HG03175 (cell line): ENCODE data around the gene COX6B1.
"Not testable (repeated sequence)": the region's sequence is repeated elsewhere in the genome, so short reads cannot be mapped to it uniquely, and the experiment has no call there.

Source experiments
- ATAC-seq: cut with Tn5 transposase; IDR thresholded peaks from one replicate; pipeline ENCODE4 v1.9.1; 2021; ENCODE audit warnings: mild to moderate bottlenecking, moderate library complexity; ENCODE audit not compliant: unreplicated experiment

COX6B1 gene

DNA sequence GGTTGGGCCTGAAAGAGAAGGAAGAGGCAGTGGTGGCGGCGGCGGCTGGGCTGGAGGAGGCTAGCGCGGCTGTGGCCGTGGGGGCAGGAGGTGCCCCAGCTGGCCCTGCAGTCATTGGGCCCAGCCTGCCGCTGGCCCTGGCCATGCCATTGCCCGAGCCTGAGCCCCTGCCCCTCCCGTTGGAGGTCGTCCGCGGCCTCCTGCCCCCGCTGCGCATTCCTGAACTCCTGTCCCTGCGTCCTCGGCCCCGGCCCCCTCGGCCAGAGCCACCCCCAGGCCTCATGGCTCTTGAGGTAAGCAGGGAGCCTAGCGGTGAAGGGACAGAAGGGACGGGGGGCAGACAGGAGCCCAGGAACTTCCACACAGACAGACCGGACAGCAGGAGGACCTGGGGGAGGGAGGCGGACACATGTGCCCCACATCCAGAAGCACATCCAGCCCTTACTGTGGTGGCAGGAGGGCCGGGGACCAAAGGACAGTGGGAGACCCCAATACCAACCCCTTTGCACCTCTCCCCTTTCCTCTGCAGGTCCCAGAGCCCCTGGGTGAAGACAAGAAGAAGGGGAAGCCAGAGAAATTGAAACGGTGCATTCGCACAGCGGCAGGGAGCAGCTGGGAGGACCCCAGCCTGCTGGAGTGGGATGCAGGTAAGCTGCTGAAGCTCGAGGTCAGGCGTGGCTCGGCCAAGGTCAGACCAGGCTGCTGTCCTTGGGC lies 14.2 kb upstream of the COX6B1 start:
- ATAC-seq = no peak

- ATAC-seq = no peak
These were observed 11.5 kb upstream of the COX6B1 start for GRCh38 chr19:35636651-35637050.

DNA sequence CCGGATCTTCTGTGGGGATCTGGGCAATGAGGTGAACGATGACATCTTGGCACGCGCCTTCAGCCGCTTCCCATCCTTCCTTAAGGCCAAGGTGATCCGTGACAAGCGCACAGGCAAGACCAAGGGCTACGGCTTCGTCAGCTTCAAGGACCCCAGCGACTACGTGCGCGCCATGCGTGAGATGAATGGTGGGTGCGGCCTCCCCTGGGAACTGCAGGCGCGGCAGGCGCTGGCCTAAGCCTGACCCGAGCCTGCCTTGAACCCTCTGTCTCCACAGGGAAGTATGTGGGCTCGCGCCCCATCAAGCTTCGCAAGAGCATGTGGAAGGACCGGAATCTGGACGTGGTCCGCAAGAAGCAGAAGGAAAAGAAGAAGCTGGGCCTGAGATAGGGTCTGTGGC lies 11.0 kb upstream of the COX6B1 start:
- ATAC-seq = no peak

DNA sequence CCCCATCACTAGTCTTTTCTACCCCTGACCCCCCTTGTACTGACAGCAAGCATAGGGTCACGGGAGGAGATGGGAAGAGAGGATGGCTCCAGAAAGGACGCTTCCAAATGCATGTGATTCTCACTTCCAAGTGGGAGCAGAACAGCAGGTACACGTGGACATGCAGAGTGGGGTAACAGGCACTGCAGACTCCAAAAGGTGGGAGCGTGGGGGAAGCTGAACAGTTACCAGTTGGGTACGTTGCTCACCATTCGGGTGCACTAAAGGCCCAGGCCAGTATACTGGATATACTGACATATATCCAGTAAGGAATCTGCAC lies 8.8 kb upstream of the COX6B1 start:
- ATAC-seq = no peak

DNA sequence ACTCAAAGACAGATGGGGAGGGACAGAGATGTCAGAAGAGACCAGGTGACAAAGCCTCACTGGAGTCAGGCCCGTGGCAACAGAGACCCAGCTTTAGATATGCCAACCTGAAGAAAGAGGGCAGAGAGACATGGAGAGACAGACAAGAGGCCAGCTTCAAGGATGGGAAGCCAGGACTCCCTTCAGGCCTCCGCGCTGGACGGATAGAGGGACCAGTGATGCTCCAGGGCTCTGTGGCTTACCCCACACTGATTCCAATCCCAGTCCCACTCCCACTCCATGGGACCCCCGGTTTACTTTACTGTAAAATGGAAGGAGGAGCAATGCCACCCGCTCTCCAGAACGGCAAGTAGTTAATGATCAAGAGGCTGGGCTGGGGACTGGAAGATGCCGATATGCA lies 8.3 kb upstream of the COX6B1 start:
- no peak for ATAC-seq

GRCh38 chr19:35641515-35642151 lies 6.5 kb upstream of the COX6B1 start, which contains the start of gene ETV2:
Gene ETV2 (plus strand): TSS chr19:35641745. CDS start chr19:35642461, 716 bp downstream.
- no peak for ATAC-seq

DNA sequence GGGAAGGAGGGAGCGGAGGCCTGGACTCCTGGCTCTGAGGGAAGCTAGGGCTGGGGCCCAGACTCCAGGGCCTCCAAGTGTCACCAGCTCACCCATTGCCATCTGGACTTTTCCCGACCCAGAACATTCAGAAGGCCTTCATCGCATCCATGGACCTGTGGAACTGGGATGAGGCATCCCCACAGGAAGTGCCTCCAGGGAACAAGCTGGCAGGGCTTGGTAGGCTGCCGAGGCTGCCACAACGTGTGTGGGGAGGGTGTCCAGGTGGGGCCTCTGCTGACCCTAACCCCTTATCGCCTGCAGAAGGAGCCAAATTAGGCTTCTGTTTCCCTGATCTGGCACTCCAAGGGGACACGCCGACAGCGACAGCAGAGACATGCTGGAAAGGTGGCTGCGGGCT lies 5.8 kb upstream of the COX6B1 start:
- ATAC-seq = no peak

DNA sequence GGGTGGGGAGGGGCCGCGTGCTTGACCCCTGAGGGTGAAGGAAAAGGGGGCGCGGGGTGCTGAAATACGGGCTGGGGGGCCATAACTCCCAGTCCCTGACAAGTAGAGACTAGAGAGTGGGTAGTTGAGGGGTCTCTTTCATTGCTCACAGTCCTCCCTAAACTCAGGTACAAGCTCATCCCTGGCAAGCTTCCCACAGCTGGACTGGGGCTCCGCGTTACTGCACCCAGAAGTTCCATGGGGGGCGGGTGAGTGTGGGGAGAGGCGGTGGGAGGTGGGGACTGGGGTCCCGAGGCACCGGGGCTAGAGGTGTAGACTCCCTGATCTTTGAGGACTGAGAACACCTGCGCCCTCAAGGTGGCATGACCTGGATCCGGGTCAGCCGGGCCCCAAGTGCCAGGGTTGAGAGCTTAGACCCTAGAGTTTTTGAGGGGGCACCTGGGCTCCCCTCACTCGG lies 5.3 kb upstream of the COX6B1 start:
- ATAC-seq = no peak

DNA sequence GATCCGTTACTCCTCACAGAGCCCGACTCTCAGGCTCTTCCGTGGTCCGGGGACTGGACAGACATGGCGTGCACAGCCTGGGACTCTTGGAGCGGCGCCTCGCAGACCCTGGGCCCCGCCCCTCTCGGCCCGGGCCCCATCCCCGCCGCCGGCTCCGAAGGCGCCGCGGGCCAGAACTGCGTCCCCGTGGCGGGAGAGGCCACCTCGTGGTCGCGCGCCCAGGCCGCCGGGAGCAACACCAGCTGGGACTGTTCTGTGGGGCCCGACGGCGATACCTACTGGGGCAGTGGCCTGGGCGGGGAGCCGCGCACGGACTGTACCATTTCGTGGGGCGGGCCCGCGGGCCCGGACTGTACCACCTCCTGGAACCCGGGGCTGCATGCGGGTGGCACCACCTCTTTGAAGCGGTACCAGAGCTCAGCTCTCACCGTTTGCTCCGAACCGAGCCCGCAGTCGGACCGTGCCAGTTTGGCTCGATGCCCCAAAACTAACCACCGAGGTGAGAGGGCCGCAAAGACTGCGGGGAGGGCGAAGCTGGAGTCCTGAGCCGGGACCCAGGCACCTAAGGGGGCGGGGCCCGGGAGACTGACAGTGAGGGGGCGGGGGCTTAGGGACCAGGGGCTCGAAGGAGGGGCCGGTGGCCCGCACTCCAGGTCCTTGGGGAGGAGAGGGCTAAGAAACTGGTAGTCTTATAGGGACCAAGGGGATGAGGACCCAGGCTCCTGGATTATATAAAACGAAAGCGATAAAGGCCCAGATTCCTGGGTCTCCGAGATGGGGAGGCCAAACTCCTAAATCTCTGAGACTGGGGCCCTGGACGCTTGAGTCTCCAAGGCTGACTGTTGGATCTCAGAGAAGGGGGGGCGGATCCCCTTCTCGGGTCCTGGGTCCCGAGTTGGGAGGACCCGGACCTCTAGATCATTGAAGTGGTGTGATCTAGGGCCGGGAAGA lies 4.6 kb upstream of the COX6B1 start:
- peak; percentile 47 for ATAC-seq

DNA sequence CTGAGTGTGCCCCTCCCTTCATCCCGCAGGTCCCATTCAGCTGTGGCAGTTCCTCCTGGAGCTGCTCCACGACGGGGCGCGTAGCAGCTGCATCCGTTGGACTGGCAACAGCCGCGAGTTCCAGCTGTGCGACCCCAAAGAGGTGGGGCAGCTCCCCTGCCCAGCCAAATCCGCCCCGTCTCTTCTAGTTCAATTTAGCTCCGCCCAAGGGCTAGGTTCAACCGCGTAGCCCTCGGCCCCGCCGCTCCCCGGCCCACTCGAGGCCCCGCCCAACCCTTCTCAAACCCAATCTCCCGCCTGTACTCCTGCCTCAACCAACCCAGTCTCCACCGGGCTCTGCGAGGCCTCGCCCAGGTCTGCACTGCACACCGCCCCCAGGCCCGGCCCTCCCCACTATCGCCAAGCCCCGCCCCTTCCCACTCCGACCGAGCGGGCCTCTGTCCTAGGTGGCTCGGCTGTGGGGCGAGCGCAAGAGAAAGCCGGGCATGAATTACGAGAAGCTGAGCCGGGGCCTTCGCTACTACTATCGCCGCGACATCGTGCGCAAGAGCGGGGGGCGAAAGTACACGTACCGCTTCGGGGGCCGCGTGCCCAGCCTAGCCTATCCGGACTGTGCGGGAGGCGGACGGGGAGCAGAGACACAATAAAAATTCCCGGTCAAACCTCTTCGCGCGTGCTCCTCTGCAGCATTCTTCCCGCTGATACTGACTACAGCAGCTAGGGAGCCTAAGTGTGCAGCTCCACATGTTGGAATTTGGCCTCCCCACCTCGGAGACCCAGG lies 3.7 kb upstream of the COX6B1 start:
- ATAC-seq = peak; percentile 63

GRCh38 chr19:35644987-35645679 lies 3.0 kb upstream of the COX6B1 start:
- ATAC-seq = no peak

DNA sequence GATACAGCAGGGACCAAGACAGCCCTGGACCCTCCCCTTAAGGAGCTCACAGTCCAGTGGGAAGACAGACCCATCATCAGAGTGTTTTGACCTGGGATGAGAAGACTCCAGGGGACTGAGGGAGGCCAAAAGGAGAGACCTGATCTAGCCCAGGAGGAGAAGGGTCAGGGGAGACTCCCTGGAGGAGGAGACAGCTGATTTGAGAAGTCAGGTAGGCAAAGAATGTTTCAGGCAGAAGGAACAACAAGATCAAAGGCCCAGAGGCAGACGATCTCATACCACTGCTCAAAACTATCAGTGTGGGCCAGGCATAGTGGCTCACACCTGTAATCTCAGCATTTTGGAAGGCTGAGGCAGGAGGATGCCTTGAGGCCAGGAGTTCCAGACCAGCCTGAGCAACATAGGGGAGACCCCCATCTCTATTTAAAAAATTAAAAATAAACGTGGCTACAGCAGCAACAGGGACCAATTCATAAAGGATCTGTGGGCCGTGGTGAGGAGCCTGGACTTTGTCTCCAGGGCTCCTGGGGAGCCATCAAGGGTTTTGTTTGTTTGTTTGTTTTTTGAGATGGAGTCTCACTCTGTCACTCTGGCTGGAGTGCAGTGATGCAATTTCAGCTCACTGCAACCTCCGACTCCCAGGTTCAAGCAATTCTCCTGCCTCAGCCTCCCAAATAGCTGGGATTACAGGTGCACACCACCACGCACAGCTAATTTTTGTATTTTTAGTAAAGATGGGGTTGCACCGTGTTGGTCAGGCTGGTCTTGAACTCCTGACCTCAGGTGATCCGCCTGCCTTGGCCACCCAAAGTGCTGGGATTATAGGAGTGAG lies 2.2 kb upstream of the COX6B1 start:
- no peak for ATAC-seq

- ATAC-seq = no peak
These were observed 2.5 kb downstream of the COX6B1 start for GRCh38 chr19:35650581-35650980.

- ATAC-seq = not testable (repeated sequence)
These were observed 6.7 kb downstream of the COX6B1 start for GRCh38 chr19:35654828-35655227.

- ATAC-seq = no peak
These were observed 7.5 kb downstream of the COX6B1 start for GRCh38 chr19:35655600-35655999.

- ATAC-seq = no peak
These were observed 8.6 kb downstream of the COX6B1 start for GRCh38 chr19:35656700-35657099.

GRCh38 chr19:35657904-35658700 lies 10.0 kb downstream of the COX6B1 start:
- ATAC-seq = no peak

- ATAC-seq = no peak
These were observed 13.8 kb downstream of the COX6B1 start for GRCh38 chr19:35661995-35662340.

GRCh38 chr19:35663981-35664380 lies 15.9 kb downstream of the COX6B1 start:
- ATAC-seq = no peak
